ENCODE data around the gene HIVEP3.
A peak's percentile ranks its signal among the peaks of the same experiment; 100 is the strongest.

Gene HIVEP3

DNA sequence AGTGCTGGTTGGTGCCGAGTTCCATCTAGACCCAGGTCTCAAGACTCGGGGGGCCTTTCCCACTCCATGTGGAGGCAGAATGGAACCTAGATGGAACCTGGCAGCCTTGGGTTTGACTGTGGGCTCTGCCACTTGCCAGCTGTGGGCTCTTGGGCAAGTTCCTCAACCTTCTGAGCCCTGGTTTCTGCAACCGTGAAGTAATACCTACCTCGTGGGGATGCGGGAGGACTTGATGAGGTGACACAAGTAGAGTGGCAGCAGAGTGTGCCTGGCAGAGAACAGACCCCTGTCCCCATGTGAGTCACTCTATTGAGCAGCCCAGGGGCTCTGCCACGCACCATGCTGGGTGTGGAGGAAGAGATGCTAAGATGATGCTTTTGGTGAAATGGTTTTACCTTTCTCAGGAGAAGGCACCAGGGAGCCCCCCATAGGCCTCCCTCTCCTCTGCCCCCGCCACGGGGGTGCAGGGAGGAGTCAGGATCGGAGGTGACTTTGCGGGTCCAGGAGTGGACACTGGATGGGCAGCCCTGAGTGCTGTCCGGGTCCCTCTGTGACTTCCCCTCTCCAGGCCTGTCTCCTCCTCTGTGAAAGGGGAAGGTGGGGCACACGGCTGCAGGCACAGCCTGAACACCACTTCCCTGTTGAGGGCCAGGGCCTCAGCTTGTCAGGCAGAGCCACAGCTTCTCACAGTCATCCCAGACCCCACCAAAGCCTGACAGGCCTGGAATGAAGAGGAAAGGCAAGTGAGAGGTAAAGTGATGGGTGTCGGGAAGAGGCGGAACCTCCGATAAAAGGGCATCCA is 397.6 kb downstream of the HIVEP3 start:
- TF ChIP-seq, protein P1, sequence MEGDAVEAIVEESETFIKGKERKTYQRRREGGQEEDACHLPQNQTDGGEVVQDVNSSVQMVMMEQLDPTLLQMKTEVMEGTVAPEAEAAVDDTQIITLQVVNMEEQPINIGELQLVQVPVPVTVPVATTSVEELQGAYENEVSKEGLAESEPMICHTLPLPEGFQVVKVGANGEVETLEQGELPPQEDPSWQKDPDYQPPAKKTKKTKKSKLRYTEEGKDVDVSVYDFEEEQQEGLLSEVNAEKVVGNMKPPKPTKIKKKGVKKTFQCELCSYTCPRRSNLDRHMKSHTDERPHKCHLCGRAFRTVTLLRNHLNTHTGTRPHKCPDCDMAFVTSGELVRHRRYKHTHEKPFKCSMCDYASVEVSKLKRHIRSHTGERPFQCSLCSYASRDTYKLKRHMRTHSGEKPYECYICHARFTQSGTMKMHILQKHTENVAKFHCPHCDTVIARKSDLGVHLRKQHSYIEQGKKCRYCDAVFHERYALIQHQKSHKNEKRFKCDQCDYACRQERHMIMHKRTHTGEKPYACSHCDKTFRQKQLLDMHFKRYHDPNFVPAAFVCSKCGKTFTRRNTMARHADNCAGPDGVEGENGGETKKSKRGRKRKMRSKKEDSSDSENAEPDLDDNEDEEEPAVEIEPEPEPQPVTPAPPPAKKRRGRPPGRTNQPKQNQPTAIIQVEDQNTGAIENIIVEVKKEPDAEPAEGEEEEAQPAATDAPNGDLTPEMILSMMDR (IDR thresholded peaks at IDR 0.05; ENCODE audit: low read depth, low read length), result no peak
- H3K4me3 ChIP-seq (ENCODE audit: low read depth, low read length), result no peak overlapping the region

DNA sequence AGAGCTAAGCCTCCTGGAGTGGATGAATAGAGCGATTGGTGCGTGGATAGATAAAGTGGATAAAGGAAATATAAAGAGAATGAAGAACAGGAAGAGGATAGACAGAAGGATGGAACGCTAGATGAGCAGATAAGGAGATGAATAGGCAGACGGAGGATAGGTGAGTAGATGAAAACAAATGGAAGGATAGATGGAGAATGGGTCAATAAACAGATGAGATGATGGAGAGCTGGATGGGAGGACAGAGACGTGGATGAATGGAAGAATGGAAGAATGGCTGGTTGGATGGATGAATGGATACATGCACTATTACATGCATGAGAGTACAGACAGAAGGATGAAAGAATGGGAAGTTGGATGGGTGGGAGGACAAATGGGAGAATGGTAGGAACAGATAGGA is 399.1 kb downstream of the HIVEP3 start:
- no peak overlapping the region for H3K4me3 ChIP-seq (ENCODE audit: low read depth, low read length)
- TF ChIP-seq, protein P1 (IDR thresholded peaks at IDR 0.05; ENCODE audit: low read depth, low read length), result no peak

DNA sequence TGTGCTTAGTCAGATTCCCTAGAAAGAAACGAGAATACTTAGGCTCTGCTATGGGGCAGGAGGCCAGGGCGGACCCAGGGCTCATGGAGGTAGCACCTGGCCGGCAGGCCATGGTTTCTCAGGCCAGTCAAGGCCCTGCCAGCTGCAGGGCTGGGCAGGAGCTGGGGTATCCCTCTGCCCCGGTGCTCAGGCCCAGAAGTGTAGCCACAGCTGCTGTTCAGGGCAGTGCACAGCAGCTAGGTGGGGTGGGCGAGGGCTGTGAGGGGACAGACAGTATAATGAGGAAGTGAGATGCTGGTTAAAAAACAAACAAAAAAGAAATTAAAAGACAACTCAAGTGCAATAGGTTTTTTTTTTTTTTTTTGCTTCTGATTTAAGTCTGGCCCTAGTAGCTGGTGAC is 400.3 kb downstream of the HIVEP3 start:
- no peak overlapping the region for H3K4me3 ChIP-seq (ENCODE audit: low read depth, low read length)
- TF ChIP-seq, protein P1 (IDR thresholded peaks at IDR 0.05; ENCODE audit: low read depth, low read length), result no peak

DNA sequence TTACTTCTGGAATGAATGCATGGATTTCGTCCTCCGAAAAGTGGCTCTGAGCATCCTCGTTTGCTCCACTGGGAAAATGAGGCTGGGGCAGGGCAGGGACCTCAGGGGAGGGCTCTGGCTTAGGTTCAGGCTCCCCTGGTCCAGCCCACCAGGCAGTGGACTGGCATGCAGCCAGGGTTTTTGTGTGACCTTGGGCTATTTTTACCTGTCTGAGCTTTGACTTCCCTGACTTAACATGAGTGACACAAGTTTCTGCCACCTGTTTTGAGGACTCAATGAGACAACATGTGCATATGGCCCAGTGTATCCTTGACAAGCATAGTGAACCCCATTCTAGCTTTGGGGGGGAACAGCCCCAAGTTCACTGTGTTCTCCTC is 401.7 kb downstream of the HIVEP3 start:
- TF ChIP-seq, protein P1 (IDR thresholded peaks at IDR 0.05; ENCODE audit: low read depth, low read length), result no peak
- no peak overlapping the region for H3K4me3 ChIP-seq (ENCODE audit: low read depth, low read length)

DNA sequence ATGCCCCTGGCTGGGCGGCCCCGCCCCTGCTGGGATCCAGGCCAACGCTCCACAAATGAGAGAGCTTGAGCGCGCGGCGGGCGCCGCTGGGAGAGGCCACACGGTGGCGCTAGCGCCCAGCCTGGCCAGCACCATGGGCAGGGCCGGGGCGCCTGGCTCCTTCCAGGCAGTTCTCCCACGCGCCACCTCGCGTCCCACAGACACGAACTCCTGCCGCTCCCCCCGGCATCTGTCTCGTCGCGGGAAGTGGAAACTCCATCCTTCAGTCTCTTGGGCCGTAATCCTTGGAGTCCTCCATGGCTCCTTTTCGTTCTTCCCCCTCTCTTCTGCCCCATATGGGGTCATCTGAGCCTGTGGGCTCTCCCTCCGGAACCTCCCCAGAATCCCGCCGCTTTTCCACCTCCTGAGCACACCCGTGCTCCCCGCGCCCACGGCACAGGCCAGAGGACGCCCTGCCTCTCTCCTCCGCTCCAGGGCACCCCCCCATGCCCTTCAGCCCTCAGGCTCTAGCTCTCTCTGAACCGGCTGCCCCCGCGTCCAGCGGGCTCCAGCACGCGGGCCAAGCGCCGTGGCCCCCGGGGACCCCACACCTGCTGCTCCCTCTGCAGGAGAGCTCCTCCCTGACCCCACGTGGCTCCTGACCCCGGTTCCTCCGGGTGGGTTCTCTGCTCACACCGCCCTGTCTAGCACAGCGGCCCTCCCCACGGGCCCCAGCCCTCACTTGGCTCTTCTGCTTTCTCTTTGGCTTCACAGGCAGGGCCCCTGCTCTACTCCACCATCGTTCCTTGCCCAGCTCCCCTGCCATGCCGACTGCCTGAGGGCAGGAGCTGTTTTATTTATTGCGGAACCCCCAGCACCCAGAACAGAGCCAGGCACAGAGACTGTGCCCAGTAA is 402.3 kb downstream of the HIVEP3 start:
- H3K4me3 ChIP-seq (ENCODE audit: low read depth, low read length), result peak overlapping the region; percentile 35
- TF ChIP-seq, protein P1 (IDR thresholded peaks at IDR 0.05; ENCODE audit: low read depth, low read length), result peak; percentile 74

DNA sequence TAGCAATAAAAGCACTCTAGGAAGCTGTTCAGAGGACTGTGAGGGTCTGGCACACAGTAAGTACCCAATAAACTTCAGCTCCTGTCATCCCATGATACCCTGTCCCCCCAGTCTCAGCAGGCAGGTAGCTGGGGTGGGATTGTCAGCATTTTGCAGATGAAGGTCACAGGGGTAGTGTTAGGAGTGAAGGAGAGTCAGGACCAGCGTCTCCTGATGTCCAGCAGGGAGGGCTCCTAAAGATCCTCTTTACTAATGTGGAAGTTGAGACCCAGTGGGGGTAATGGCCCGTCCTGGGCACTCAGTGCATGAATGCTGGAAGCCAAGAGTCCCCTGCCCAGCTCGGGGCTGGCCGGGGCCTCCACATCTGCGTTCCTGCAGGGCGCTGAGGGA is 402.9 kb downstream of the HIVEP3 start:
- TF ChIP-seq, protein P1 (IDR thresholded peaks at IDR 0.05; ENCODE audit: low read depth, low read length), result no peak
- no peak overlapping the region for H3K4me3 ChIP-seq (ENCODE audit: low read depth, low read length)

Measured in WI38 (cell line).